ENCODE results near the gene NHP2.

Gene NHP2

GRCh38 chr5:178119915-178120606 lies 33.6 kb downstream of the NHP2 start:
- DNase-seq (ENCODE audit: low read depth), result no peak
- no peak overlapping the region for H3K4me3 ChIP-seq (replicated peaks; ENCODE audit: low read depth, low read length)
- TF ChIP-seq CTCF (IDR thresholded peaks at IDR 0.05; ENCODE audit: low read length, missing control alignments), result no peak

GRCh38 chr5:178117923-178118701 lies 35.6 kb downstream of the NHP2 start:
- TF ChIP-seq CTCF (IDR thresholded peaks at IDR 0.05; ENCODE audit: low read length, missing control alignments), result no peak
- DNase-seq (ENCODE audit: low read depth), result no peak
- H3K4me3 ChIP-seq (replicated peaks; ENCODE audit: low read depth, low read length), result no peak overlapping the region

GRCh38 chr5:178116143-178116885 lies 37.4 kb downstream of the NHP2 start:
- no peak for DNase-seq (ENCODE audit: low read depth)
- TF ChIP-seq CTCF (IDR thresholded peaks at IDR 0.05; ENCODE audit: low read length, missing control alignments), result no peak
- H3K4me3 ChIP-seq (replicated peaks; ENCODE audit: low read depth, low read length), result no peak overlapping the region

GRCh38 chr5:178115814-178116142 lies 37.9 kb downstream of the NHP2 start:
- H3K4me3 ChIP-seq (replicated peaks; ENCODE audit: low read depth, low read length), result no peak overlapping the region
- no peak for TF ChIP-seq CTCF (IDR thresholded peaks at IDR 0.05; ENCODE audit: low read length, missing control alignments)
- DNase-seq (ENCODE audit: low read depth), result no peak

GRCh38 chr5:178115136-178115813 lies 38.4 kb downstream of the NHP2 start:
- DNase-seq (ENCODE audit: low read depth), result no peak
- H3K4me3 ChIP-seq (replicated peaks; ENCODE audit: low read depth, low read length), result no peak overlapping the region
- no peak for TF ChIP-seq CTCF (IDR thresholded peaks at IDR 0.05; ENCODE audit: low read length, missing control alignments)

- DNase-seq (ENCODE audit: low read depth), result no peak
- no peak for TF ChIP-seq CTCF (IDR thresholded peaks at IDR 0.05; ENCODE audit: low read length, missing control alignments)
- H3K4me3 ChIP-seq (replicated peaks; ENCODE audit: low read depth, low read length), result no peak overlapping the region
These were observed 39.2 kb downstream of the NHP2 start for GRCh38 chr5:178114325-178115135.
